ENCODE results near the gene TP53I11. TPM values are rescaled to one million over a fixed set of nuclear protein-coding genes. Genes with fewer than 3 reads are reported as not detected.

The TP53I11 gene
- polyA plus RNA-seq, 3 donors: 11.0 to 13.2 (median 11.3) TPM

GRCh38 chr11:44927174-44927661 is 23.5 kb downstream of the TP53I11 start:
- no peaks in the 10 kb centered on the region for H4K20me1 ChIP-seq (ENCODE audit: insufficient read depth, low read length)
- H3K36me3 ChIP-seq (replicated peaks in 1 of 2; ENCODE audit: control insufficient read depth in 1 of 2, insufficient read depth in 2 of 2, low read length in 2 of 2): no peaks in the 10 kb centered on the region
- H3K9ac ChIP-seq (ENCODE audit: insufficient read depth, low read length, poor library complexity, severe bottlenecking): no peak overlapping the region
- 11% methylated on average over 9 of the region's 16 CpGs for WGBS (ENCODE audit: insufficient coverage)
- no peaks in the 10 kb centered on the region for H3K36me3 Mint-ChIP-seq
- intact Hi-C loops (cut with micrococcal nuclease): loop anchor here in 1 of 2 donors (2.0 kb wide), 1 partner anchor 178 kb away; no protein-coding TSS in a partner anchor
- H3K9me3 ChIP-seq (replicated peaks in 1 of 2; ENCODE audit: control insufficient read depth in 1 of 2, insufficient read depth in 1 of 2, low read length in 2 of 2): no peaks in the 10 kb centered on the region
- H3K27ac Mint-ChIP-seq: no peak overlapping the region
- H3K27ac ChIP-seq (ENCODE audit: low read depth in 1 of 2, low read length in 2 of 2): no peak overlapping the region
- H3K79me2 ChIP-seq (ENCODE audit: insufficient read depth, low read length): no peaks in the 10 kb centered on the region
- H3K4me1 Mint-ChIP-seq: no peaks in the 10 kb centered on the region
- H2AFZ ChIP-seq (ENCODE audit: insufficient read depth, low read depth, low read length, poor library complexity, severe bottlenecking): no peak overlapping the region
- DNase-seq: peak; percentile 37 to 56 (median 44)
- no peaks in the 10 kb centered on the region for H3K27me3 ChIP-seq (ENCODE audit: control insufficient read depth in 2 of 2, insufficient read depth in 2 of 2, low read length in 2 of 2)
- H3K4me1 ChIP-seq (ENCODE audit: control insufficient read depth in 1 of 2, insufficient read depth in 2 of 2, low read length in 2 of 2): no peaks in the 10 kb centered on the region
- H3K4me3 Mint-ChIP-seq: peak overlapping the region in 1 of 2 donors; percentile 42
- no peaks in the 10 kb centered on the region for H3K9me3 Mint-ChIP-seq
- no peak overlapping the region for H3K4me3 ChIP-seq (replicated peaks in 1 of 3; ENCODE audit: low read depth in 2 of 3, low read length in 3 of 3)
- peak; percentile 96 for TF ChIP-seq CTCF (IDR thresholded peaks at IDR 0.05)
- H3K4me2 ChIP-seq (replicated peaks; ENCODE audit: extremely low read depth, low read length, poor library complexity, severe bottlenecking): no peak overlapping the region
- H3K27me3 Mint-ChIP-seq (ENCODE audit: low read depth in 3 of 3): peaks cover 5 to 14% (median 9%) of the 10 kb centered on the region in 3 donors

GRCh38 chr11:44926036-44926435 is 24.6 kb downstream of the TP53I11 start:
- Histone ChIP-seq H3K9ac (ENCODE audit: insufficient read depth, low read length, poor library complexity, severe bottlenecking) (no peak overlapping the region), H3K9me3 (replicated peaks in 1 of 2; ENCODE audit: control insufficient read depth in 1 of 2, insufficient read depth in 1 of 2, low read length in 2 of 2) (no peaks in the 10 kb centered on the region), H3K4me2 (replicated peaks; ENCODE audit: extremely low read depth, low read length, poor library complexity, severe bottlenecking) (no peak overlapping the region), H2AFZ (ENCODE audit: insufficient read depth, low read depth, low read length, poor library complexity, severe bottlenecking) (no peak overlapping the region), H3K27me3 (ENCODE audit: control insufficient read depth in 2 of 2, insufficient read depth in 2 of 2, low read length in 2 of 2) (no peaks in the 10 kb centered on the region), H3K4me1 (ENCODE audit: control insufficient read depth in 1 of 2, insufficient read depth in 2 of 2, low read length in 2 of 2) (no peaks in the 10 kb centered on the region), H3K36me3 (replicated peaks in 1 of 2; ENCODE audit: control insufficient read depth in 1 of 2, insufficient read depth in 2 of 2, low read length in 2 of 2) (no peaks in the 10 kb centered on the region), H3K4me3 (replicated peaks in 1 of 3; ENCODE audit: low read depth in 2 of 3, low read length in 3 of 3) (no peak overlapping the region), H3K27ac (ENCODE audit: low read depth in 1 of 2, low read length in 2 of 2) (no peak overlapping the region), H4K20me1 (ENCODE audit: insufficient read depth, low read length) (no peaks in the 10 kb centered on the region), H3K79me2 (ENCODE audit: insufficient read depth, low read length) (no peaks in the 10 kb centered on the region)
- Mint-ChIP-seq H3K27me3 (ENCODE audit: low read depth in 3 of 3) (peaks cover 4 to 14% (median 9%) of the 10 kb centered on the region in 3 donors), H3K9me3 (no peaks in the 10 kb centered on the region), H3K4me3 (no peak overlapping the region), H3K4me1 (no peaks in the 10 kb centered on the region), H3K27ac (no peak overlapping the region), H3K36me3 (no peaks in the 10 kb centered on the region)
- intact Hi-C loops (cut with micrococcal nuclease): loop anchor here in 1 of 2 donors (2.0 kb wide), 1 partner anchor 179 kb away; no protein-coding TSS in a partner anchor
- 91% methylated on average over 4 of the region's 8 CpGs for WGBS (ENCODE audit: insufficient coverage)
- no peak for TF ChIP-seq CTCF (IDR thresholded peaks at IDR 0.05)
- DNase-seq: no peak
